HG03280 (cell line): ENCODE data around the gene ATP6V0A1.
"Not testable (repeated sequence)": the region's sequence is repeated elsewhere in the genome, so short reads cannot be mapped to it uniquely, and the experiment has no call there.

Experiments
- ATAC-seq: cut with Tn5 transposase; IDR thresholded peaks from one replicate; pipeline ENCODE4 v1.9.1; 2021; ENCODE audit warnings: mild to moderate bottlenecking, moderate library complexity; ENCODE audit not compliant: unreplicated experiment

Gene ATP6V0A1

DNA sequence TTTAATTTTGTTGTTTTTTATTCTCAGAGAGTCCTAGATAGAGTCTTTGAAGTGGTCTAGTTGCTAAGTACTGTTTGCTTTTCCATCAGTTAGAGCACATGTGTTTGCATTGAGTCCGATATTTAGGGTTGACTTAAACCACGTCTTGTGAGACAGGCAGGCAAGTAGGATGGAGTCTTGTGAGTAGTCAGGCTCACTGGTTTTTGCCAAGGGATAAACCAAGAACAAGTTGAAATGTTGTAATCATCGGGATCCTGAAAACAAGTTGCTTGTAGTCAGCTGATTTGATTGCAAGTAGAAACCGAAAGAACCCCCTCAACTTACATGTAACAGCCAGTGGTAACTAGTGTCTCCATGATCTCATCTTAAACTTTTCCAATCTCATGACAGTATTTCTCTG lies 17.2 kb downstream of the ATP6V0A1 start:
- no peak for ATAC-seq

- no peak for ATAC-seq
Observed at GRCh38 chr17:42476411-42476810, 17.7 kb downstream of the ATP6V0A1 start.

DNA sequence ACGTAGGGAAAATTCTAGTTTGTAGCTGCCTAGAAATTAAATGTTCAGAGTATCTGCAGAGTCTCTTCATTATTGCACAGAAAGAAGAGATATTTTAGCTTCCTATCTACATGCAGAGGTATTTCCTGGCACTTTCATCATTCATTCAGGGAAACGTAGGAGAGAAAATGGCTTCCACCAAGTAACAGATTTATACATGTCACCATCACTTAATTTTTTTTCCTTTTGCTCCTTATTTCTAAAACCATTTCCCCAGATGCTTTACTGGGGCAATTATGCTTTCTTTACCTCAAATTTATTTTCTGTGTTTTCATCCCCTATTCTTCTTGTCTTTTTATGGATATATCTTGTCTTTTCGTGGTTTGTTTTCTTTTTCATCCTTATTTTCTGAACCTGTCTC lies 18.5 kb downstream of the ATP6V0A1 start:
- no peak for ATAC-seq

DNA sequence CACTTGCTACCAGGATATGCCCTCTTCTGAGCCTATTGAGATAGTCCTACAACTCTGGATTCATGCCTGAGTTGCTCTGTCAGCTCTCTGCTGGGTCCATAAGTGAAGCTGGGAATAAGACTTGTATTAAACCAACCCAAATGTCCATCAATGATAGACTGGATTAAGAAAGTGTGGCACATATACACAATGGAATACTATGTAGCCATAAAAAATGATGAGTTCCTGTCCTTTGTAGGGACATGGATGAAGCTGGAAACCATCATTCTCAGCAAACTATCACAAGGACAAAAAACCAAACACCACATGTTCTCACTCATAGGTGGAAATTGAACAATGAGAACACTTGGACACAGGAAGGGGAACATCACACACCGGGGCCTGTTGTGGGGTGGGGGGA lies 19.1 kb downstream of the ATP6V0A1 start:
- ATAC-seq: not testable (repeated sequence)

DNA sequence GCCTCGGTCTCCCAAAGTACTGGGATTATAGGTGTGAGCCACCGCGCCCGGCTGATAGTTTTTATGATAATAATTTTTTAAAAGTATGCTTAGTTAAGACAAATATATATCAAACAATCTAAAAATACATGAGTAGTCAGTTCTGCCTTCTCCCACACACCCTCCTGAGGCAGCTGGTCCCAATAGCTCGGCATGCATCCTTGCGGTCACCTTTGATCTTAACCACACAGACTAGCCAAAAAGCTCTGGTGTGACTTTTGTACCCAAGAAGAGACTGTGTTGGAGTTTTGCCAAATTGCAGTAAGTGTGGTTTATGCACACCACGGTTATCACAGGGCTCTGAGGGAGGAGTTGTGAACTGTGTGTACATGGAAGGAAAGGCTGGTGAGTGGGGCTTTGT lies 25.6 kb downstream of the ATP6V0A1 start:
- ATAC-seq: no peak

- no peak for ATAC-seq
Observed at GRCh38 chr17:42485680-42486079, 27.0 kb downstream of the ATP6V0A1 start.

GRCh38 chr17:42488032-42488431 lies 29.4 kb downstream of the ATP6V0A1 start:
- no peak for ATAC-seq

- no peak for ATAC-seq
Observed at GRCh38 chr17:42493319-42493718, 34.6 kb downstream of the ATP6V0A1 start.

GRCh38 chr17:42494673-42495072 lies 36.0 kb downstream of the ATP6V0A1 start:
- no peak for ATAC-seq

GRCh38 chr17:42498828-42499227 lies 40.1 kb downstream of the ATP6V0A1 start:
- no peak for ATAC-seq

DNA sequence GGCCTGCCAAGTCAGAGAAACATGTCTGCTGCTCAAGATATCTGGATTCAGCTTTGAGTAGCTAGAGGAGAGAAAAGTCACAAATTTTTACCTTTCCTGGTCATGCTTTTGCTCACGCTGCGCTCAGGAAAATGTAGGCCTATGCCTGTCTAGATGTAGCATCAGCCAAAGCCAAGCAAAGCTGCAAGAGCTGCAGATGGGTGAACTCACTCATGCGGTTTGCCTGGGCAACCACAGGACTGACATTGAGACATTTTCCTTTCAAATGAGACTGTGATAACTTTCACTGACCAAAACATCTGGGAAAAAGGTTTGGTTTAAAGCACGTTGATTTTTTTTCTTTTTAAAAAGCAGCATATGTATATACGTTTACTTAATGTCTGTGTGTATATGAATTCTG lies 43.4 kb downstream of the ATP6V0A1 start:
- no peak for ATAC-seq

DNA sequence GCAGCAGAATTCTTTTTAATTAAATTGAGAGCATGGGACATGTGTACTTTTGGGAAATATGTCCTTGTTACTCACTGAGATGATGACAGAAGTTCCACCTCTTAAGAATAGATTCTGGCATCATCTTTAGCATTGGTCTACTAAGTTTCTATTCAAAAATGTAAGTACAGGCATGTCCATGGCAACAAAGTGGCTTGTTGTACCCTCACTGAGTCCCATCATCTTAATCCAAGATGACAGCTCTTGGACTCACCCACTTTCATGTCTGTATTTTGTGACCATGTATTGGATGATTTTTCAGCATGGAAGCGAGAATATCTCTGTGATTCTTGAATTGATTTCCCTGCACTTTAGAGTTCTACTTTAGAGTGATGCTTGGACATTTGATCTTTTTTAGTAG lies 44.2 kb downstream of the ATP6V0A1 start:
- ATAC-seq: no peak

DNA sequence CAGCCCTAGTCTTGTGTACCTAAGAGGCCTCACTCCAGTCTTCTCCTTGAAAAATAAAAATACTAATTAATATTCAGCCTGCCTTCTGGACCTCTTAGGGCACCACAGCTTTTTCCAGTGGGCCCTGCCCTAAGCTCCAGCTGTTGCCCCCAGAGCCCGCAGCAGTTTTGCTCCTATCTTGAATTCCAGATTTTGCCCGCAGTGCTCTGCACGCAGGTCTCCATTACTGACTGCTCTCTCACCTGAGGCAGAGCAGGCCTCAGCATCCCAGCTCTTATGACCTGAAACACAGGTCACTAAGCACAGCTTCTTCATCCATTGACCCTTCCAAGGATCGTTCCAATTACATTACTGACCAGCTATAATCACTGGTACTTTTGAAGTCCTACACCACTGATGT lies 49.0 kb downstream of the ATP6V0A1 start:
- ATAC-seq: no peak

DNA sequence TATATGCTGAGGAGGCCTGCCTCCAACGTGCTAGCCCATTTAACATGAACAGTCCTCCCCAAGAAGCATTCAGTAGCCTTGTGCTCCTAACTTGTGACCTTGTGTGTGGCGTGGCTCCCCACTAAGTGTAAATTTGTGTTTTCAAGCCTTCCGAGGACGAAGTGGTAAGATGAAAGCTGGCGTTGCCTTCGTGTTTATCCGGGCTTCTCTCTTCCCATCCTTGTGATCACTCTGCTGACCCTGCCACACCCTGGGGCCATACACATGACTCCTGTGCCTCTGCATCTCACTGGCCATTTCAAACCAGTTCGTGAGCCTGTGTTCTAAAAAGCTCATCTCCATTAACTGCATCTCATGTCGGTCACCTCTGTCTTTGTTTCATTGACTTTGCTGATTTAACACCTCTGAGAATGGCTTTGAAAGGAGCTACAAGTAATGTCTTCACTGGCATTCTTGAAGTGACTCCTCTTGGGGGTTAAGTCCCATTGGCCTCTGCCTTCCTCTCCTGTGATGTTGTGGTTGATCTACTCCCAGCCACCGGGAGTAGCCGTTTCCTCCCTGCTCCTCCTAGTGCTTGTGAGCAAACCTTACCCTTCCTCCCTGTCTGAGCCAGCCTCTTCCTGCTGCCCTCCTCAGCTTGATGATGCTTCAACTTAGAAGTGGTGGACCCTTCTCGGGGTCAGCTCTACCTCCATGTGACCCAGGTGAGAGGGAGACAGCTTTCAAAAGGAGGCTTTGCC lies 49.9 kb downstream of the ATP6V0A1 start:
- ATAC-seq: no peak

DNA sequence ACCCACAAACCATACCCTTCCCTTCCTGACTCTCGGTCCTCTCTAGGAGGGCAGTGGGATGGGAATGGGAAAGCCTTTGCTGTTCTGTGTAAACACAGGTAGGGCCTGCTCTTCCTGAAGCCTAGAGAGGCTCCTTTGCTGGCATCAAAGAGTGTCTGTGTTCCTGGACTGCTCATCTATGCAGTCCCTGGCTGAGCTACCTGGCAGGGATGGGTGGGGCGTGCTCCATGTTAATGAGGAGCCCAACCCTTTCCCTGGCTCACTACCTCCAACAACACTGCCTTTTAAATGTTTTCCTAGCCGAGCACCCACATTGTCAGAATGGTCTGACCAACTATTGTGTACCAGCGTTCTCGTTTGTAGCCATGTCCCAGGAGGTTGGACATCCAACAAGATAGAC lies 50.7 kb downstream of the ATP6V0A1 start:
- ATAC-seq: no peak

- no peak for ATAC-seq
Observed at GRCh38 chr17:42509841-42510240, 51.2 kb downstream of the ATP6V0A1 start.

DNA sequence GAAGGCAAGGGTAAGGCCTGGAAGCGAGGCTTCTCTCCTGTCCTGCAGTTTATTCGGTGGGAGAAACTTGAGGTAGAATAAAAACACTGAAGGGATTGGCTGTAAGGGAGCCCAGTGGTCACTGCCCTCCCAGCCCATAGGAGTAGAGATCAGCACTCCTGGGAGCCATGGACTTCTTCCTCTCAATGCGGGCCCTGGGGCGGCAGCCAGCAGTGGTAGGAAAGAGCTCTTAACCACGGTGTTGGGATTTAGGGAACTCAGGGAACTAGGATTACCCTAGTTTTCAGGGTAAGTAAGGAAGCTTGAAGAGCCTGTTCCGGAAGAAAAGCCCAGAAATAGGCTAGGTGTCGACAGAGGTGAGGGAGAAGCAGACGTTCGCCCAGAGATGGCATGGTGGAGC lies 53.6 kb downstream of the ATP6V0A1 start:
- ATAC-seq: no peak

GRCh38 chr17:42512733-42513251 lies 54.1 kb downstream of the ATP6V0A1 start:
- no peak for ATAC-seq

- ATAC-seq: no peak
Observed at GRCh38 chr17:42513686-42514085, 55.0 kb downstream of the ATP6V0A1 start.

GRCh38 chr17:42514279-42514678 lies 55.6 kb downstream of the ATP6V0A1 start:
- no peak for ATAC-seq

GRCh38 chr17:42514867-42515266 lies 56.2 kb downstream of the ATP6V0A1 start:
- ATAC-seq: no peak

DNA sequence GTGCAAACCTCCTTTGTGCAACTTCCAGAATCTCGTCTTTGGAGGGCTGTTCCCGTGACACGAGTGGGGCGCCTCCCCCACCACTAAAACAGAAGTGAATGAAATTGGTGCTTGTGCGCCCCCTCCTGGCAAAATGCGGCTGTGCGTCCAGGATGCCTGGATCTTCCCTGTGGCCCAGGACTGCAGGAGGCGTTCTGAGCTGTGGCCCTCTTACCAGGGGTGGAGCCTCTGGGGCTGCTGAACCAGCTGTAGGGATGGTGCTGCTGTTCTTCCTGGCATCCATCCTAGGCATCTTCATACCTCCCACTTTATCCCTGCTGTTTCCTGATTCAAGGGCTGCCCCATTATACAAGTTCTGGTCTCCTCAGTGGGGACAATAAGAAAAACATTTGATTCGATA lies 58.8 kb downstream of the ATP6V0A1 start:
- ATAC-seq: no peak
